GM10266 (cell line): ENCODE data around the gene HK3.

Experiments used
- DNase-seq: peaks from one replicate; pipeline ENCODE4 v3.0.0; 2012; ENCODE audit errors: extremely low spot score
- TF ChIP-seq, protein P1 (sequence below): IDR thresholded peaks from 2 replicates; pipeline ENCODE4 v1.5.1; 2012; ENCODE audit warnings: mild to moderate bottlenecking, low read depth; ENCODE audit not compliant: control insufficient read depth, insufficient read depth; ENCODE audit errors: missing control alignments

Gene HK3

DNA sequence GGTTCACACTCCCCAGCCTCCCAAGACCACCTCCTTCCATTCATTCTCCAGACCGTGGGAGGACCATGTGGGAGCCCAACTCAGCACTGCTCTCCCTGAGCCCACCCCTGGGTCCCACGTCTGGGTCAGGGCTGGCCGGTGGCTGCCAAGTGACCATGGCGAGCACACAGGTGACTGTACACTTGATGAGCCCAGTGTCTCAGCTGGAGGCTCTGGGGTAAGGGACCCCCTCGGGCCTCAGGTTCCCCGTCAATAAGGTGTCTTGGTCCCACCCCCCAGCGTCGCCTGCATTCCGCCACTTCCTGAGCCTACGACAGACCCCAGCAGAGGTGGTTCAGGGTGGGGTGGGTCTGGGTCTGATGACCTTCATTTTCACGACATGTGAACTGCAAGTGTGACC lies 38.8 kb downstream of the HK3 start:
- no peak for DNase-seq
- TF ChIP-seq, protein P1, sequence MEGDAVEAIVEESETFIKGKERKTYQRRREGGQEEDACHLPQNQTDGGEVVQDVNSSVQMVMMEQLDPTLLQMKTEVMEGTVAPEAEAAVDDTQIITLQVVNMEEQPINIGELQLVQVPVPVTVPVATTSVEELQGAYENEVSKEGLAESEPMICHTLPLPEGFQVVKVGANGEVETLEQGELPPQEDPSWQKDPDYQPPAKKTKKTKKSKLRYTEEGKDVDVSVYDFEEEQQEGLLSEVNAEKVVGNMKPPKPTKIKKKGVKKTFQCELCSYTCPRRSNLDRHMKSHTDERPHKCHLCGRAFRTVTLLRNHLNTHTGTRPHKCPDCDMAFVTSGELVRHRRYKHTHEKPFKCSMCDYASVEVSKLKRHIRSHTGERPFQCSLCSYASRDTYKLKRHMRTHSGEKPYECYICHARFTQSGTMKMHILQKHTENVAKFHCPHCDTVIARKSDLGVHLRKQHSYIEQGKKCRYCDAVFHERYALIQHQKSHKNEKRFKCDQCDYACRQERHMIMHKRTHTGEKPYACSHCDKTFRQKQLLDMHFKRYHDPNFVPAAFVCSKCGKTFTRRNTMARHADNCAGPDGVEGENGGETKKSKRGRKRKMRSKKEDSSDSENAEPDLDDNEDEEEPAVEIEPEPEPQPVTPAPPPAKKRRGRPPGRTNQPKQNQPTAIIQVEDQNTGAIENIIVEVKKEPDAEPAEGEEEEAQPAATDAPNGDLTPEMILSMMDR = no peak

DNA sequence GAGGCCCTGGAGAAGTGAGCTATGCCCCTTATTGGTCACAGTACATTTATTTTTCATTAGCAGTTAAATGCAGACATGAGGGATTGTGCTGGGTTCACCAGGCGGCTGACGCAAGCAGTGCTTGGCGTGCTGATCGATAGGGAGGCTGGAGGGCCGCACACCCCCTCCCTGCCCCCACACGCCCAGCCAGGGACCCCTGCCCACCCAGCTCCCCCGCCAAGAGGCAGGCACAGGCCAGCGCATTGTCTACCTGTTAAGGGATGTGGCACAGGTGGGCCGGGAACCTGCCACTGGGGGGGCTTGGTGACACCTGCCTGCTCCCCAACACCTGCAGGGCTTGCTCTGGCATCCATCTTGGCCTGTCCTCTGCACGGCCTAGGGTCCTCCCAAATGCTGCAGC lies 39.2 kb downstream of the HK3 start:
- TF ChIP-seq, protein P1 = no peak
- DNase-seq = no peak

DNA sequence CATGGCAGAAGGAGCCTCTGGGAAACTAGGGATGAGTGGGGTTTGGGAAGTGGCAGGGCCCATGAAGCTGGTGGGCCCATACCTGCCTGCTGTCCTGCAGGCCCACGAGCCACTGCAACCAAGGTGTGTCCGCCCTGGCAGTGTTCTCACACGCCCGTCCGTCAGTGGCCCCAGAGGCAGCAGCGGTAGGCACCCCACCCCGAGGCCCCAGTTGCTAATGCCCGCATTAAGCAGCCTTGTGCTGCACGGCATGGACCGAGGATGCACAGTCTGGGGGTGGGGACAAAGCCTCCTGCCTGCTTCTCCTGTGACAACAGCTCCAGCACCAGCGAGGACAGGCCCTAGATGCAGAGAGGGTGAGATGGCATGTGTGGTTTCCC lies 41.3 kb downstream of the HK3 start:
- DNase-seq = no peak
- TF ChIP-seq, protein P1 = no peak

DNA sequence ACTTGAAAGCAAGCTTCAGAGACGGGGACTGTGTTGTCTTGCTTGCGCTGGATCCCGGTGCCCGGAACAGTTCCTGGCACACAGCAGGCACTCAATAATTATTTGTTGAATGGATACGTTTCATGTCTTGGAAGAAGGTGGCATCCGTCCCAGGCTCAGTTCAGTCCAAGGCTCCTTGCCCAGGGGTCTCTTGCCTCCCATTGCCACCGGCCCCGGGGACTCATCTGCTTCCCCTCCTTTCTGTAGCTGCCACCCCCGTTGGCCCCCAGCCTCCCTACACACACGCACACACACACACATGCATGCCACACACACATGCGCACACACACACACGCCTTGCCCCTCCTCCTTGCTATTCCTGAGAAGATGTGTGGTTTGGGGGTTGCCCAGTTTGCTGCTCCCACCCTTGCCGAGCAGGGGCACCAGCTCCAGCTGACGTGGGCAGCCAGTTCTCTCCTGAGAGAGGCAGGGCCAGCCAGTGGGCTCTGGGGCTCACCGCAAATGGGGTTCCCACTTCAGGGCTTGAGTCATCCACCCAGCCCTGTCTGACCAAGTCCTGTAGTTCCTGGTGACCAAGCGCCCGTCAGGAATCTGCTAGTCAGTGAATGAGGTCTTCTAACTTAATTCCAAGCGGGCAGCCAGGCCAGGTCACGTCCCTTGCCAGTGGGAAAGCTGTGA lies 41.8 kb downstream of the HK3 start:
- TF ChIP-seq, protein P1 = no peak

GRCh38 chr5:176856746-176857145 lies 42.4 kb downstream of the HK3 start:
- TF ChIP-seq, protein P1 = no peak
- DNase-seq = no peak

More for the DNA sequence above, 41.8 kb downstream of the HK3 start:
- DNase-seq = no peak

GRCh38 chr5:176855598-176855997 lies 43.5 kb downstream of the HK3 start:
- TF ChIP-seq, protein P1 = no peak

GRCh38 chr5:176854164-176854563 lies 45.0 kb downstream of the HK3 start:
- DNase-seq = no peak
- TF ChIP-seq, protein P1 = no peak

More at GRCh38 chr5:176855598-176855997, 43.5 kb downstream of the HK3 start:
- DNase-seq = no peak
